Lower leg skin (tissue), 3 donors: ENCODE measurements around the gene DEFB110.

ENCODE experiments used
- CTCF ChIP-seq, 3 donors: fragments of 450-650 bp; IDR thresholded peaks; one replicate each; pipeline ENCODE4 v1.5.1; 2016; ENCODE audit warnings: antibody characterized with exemption in 3 of 3, mild to moderate bottlenecking in 3 of 3, moderate library complexity in 2 of 3
- POLR2A ChIP-seq, 2 donors: fragments of 450-650 bp; IDR thresholded peaks; one replicate each; pipeline ENCODE4 v1.6.1; 2016 to 2017; ENCODE audit warnings: antibody characterized with exemption in 2 of 2, mild to moderate bottlenecking in 1 of 2, moderate library complexity in 1 of 2

- TF ChIP-seq CTCF (IDR thresholded peaks at IDR 0.05) (no peak), POLR2A (IDR thresholded peaks at IDR 0.05) (no peak)
Observed at GRCh38 chr6:49987749-49988148, 34.0 kb downstream of the DEFB110 start.
